ENCODE results near the gene TMEM132D. TPM values are rescaled to one million over a fixed set of nuclear protein-coding genes. Genes with fewer than 3 reads are reported as not detected.

The TMEM132D gene
- total and polyA plus RNA-seq, 8 donors, result 0.26 to 2.5 (median 0.88) TPM; not detected in 1

GRCh38 chr12:129080391-129080790 is 823.4 kb downstream of the TMEM132D start:
- Histone ChIP-seq H3K36me3 (no peaks in the 10 kb centered on the region), H3K4me1 (no peaks in the 10 kb centered on the region), H3K9me3 (no peaks in the 10 kb centered on the region), H3K27me3 (no peaks in the 10 kb centered on the region), H3K27ac (no peak overlapping the region), H3K4me3 (no peak overlapping the region)
- no peak for TF ChIP-seq CTCF (IDR thresholded peaks at IDR 0.05)
- intact Hi-C loops (cut with DNase I), result no loop called here
- DNase-seq (no peak), ATAC-seq (no peak)

- H3K27ac ChIP-seq, result no peak overlapping the region
- no peaks in the 10 kb centered on the region for H3K27me3 ChIP-seq
- H3K4me3 ChIP-seq, result no peak overlapping the region
- H3K9me3 ChIP-seq, result no peaks in the 10 kb centered on the region
- no peaks in the 10 kb centered on the region for H3K36me3 ChIP-seq
- no peak for TF ChIP-seq CTCF (IDR thresholded peaks at IDR 0.05)
- ATAC-seq, result no peak
- no peaks in the 10 kb centered on the region for H3K4me1 ChIP-seq
- intact Hi-C loops (cut with DNase I), result no loop called here
- DNase-seq, result no peak
These were observed 824.1 kb downstream of the TMEM132D start for GRCh38 chr12:129079719-129080118.

GRCh38 chr12:129076441-129077320 is 827.1 kb downstream of the TMEM132D start:
- ATAC-seq (no peak), DNase-seq (no peak)
- no peaks in the 10 kb centered on the region for H3K4me1 ChIP-seq
- no peak overlapping the region for H3K27ac ChIP-seq
- no peak overlapping the region for H3K4me3 ChIP-seq
- intact Hi-C loops (cut with DNase I), result no loop called here
- no peaks in the 10 kb centered on the region for H3K36me3 ChIP-seq
- no peak for TF ChIP-seq CTCF (IDR thresholded peaks at IDR 0.05)
- no peaks in the 10 kb centered on the region for H3K27me3 ChIP-seq
- no peaks in the 10 kb centered on the region for H3K9me3 ChIP-seq

- TF ChIP-seq CTCF (IDR thresholded peaks at IDR 0.05), result no peak
- no peaks in the 10 kb centered on the region for H3K9me3 ChIP-seq
- ATAC-seq, result no peak
- DNase-seq, result no peak
- no peak overlapping the region for H3K27ac ChIP-seq
- no peaks in the 10 kb centered on the region for H3K36me3 ChIP-seq
- intact Hi-C loops (cut with DNase I), result no loop called here
- H3K4me3 ChIP-seq, result no peak overlapping the region
- no peaks in the 10 kb centered on the region for H3K27me3 ChIP-seq
- H3K4me1 ChIP-seq, result no peaks in the 10 kb centered on the region
These were observed 828.2 kb downstream of the TMEM132D start for GRCh38 chr12:129075460-129076208.

GRCh38 chr12:129074379-129074778 is 829.4 kb downstream of the TMEM132D start:
- intact Hi-C loops (cut with DNase I), result no loop called here
- Histone ChIP-seq H3K4me3 (no peak overlapping the region), H3K27ac (no peak overlapping the region), H3K27me3 (no peaks in the 10 kb centered on the region), H3K4me1 (no peaks in the 10 kb centered on the region), H3K36me3 (no peaks in the 10 kb centered on the region), H3K9me3 (no peaks in the 10 kb centered on the region)
- no peak for ATAC-seq
- DNase-seq, result no peak
- no peak for TF ChIP-seq CTCF (IDR thresholded peaks at IDR 0.05)
